Measurements from ENCODE around the gene DGKH. TPM values are rescaled to one million over a fixed set of nuclear protein-coding genes. Genes with fewer than 3 reads are reported as not detected.

Gene DGKH
- polyA plus RNA-seq, 1 donor from 2014 or later = 3.5 TPM

- Histone ChIP-seq H2AFZ (ENCODE audit: low read depth, low read length) (no peak overlapping the region), H3K9me2 (ENCODE audit: insufficient read depth, low read length) (no peaks in the 10 kb centered on the region), H3K4me3 (ENCODE audit: low read length) (no peak overlapping the region), H3F3A (ENCODE audit: insufficient read depth, low read length, poor library complexity, severe bottlenecking) (no peaks in the 10 kb centered on the region), H3K27ac (ENCODE audit: low read length) (no peak overlapping the region), H3K9me3 (ENCODE audit: low read length) (no peaks in the 10 kb centered on the region), H4K20me1 (ENCODE audit: insufficient read depth) (no peaks in the 10 kb centered on the region), H3K27me3 (ENCODE audit: insufficient read depth, low read depth, low read length) (no peaks in the 10 kb centered on the region), H3K79me2 (replicated peaks; ENCODE audit: insufficient read depth, low read length) (no peaks in the 10 kb centered on the region), H3K9ac (ENCODE audit: low read length) (no peak overlapping the region), H3K36me3 (ENCODE audit: insufficient read depth, low read length) (no peaks in the 10 kb centered on the region), H3K4me2 (ENCODE audit: low read length) (no peak overlapping the region)
- TF ChIP-seq SMC3 (conservative IDR thresholded peaks at IDR 0.05; ENCODE audit: poor library complexity) = no peak
- no peak for TF ChIP-seq RAD21 (conservative IDR thresholded peaks at IDR 0.05)
- TF ChIP-seq POLR2AphosphoS5 (IDR thresholded peaks at IDR 0.05) = no peak
- no peak for TF ChIP-seq EP300 (conservative IDR thresholded peaks at IDR 0.05; ENCODE audit: poor library complexity, severe bottlenecking)
- TF ChIP-seq CTCF (IDR thresholded peaks at IDR 0.05; ENCODE audit: poor library complexity, severe bottlenecking) = no peak
- TF ChIP-seq TAF1 (IDR thresholded peaks at IDR 0.05; ENCODE audit: low read depth) = no peak
- TF ChIP-seq MXI1 (conservative IDR thresholded peaks at IDR 0.05; ENCODE audit: poor library complexity, severe bottlenecking) = no peak
- TF ChIP-seq EZH2 (IDR thresholded peaks at IDR 0.05; ENCODE audit: borderline replicate concordance, insufficient read depth, low read length, poor library complexity, severe bottlenecking) = no peak
These were observed 9.6 kb downstream of the DGKH start for GRCh38 chr13:42057918-42058530.

DNA sequence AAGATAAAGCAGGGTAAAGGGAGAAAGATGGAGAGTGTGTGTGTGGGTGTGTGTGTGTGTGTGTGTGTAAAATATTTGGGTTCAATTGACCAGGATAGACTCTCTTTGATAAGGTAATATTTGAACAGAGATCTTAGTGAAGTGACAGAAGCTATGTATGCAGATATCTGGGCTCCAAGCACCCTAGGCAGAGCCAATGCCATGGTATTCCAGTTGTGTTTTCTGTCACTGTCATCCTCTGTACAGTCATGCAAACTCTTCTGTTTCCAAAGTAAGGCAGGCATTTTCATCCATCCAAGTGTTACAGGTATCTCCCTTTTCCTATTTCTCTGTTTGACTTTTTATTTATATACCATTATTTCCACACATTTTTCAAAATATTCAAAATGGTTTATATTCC, 13.5 kb downstream of the DGKH start:
- H3K79me2 ChIP-seq (replicated peaks; ENCODE audit: insufficient read depth, low read length) = no peaks in the 10 kb centered on the region
- no peak overlapping the region for H3K4me3 ChIP-seq (ENCODE audit: low read length)
- no peak overlapping the region for H3K4me2 ChIP-seq (ENCODE audit: low read length)
- H3K9me2 ChIP-seq (ENCODE audit: insufficient read depth, low read length) = no peaks in the 10 kb centered on the region
- H3K9me3 ChIP-seq (ENCODE audit: low read length) = no peaks in the 10 kb centered on the region
- no peaks in the 10 kb centered on the region for H3F3A ChIP-seq (ENCODE audit: insufficient read depth, low read length, poor library complexity, severe bottlenecking)
- H3K27ac ChIP-seq (ENCODE audit: low read length) = no peak overlapping the region
- TF ChIP-seq RAD21 (conservative IDR thresholded peaks at IDR 0.05) = no peak
- TF ChIP-seq, protein P1, sequence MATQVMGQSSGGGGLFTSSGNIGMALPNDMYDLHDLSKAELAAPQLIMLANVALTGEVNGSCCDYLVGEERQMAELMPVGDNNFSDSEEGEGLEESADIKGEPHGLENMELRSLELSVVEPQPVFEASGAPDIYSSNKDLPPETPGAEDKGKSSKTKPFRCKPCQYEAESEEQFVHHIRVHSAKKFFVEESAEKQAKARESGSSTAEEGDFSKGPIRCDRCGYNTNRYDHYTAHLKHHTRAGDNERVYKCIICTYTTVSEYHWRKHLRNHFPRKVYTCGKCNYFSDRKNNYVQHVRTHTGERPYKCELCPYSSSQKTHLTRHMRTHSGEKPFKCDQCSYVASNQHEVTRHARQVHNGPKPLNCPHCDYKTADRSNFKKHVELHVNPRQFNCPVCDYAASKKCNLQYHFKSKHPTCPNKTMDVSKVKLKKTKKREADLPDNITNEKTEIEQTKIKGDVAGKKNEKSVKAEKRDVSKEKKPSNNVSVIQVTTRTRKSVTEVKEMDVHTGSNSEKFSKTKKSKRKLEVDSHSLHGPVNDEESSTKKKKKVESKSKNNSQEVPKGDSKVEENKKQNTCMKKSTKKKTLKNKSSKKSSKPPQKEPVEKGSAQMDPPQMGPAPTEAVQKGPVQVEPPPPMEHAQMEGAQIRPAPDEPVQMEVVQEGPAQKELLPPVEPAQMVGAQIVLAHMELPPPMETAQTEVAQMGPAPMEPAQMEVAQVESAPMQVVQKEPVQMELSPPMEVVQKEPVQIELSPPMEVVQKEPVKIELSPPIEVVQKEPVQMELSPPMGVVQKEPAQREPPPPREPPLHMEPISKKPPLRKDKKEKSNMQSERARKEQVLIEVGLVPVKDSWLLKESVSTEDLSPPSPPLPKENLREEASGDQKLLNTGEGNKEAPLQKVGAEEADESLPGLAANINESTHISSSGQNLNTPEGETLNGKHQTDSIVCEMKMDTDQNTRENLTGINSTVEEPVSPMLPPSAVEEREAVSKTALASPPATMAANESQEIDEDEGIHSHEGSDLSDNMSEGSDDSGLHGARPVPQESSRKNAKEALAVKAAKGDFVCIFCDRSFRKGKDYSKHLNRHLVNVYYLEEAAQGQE (IDR thresholded peaks at IDR 0.05; ENCODE audit: borderline replicate concordance) = no peak
- TF ChIP-seq EP300 (conservative IDR thresholded peaks at IDR 0.05; ENCODE audit: poor library complexity, severe bottlenecking) = no peak
- TF ChIP-seq EZH2 (IDR thresholded peaks at IDR 0.05; ENCODE audit: borderline replicate concordance, insufficient read depth, low read length, poor library complexity, severe bottlenecking) = no peak
- H3K9ac ChIP-seq (ENCODE audit: low read length) = no peak overlapping the region
- H4K20me1 ChIP-seq (ENCODE audit: insufficient read depth) = no peaks in the 10 kb centered on the region
- H3K27me3 ChIP-seq (ENCODE audit: insufficient read depth, low read depth, low read length) = no peaks in the 10 kb centered on the region
- no peaks in the 10 kb centered on the region for H3K36me3 ChIP-seq (ENCODE audit: insufficient read depth, low read length)
- no peak overlapping the region for H2AFZ ChIP-seq (ENCODE audit: low read depth, low read length)

All from neural cell (in vitro differentiated cells).